Liver (tissue), 9 donors: ENCODE measurements around the gene KHSRP. TPM values are rescaled to one million over a fixed set of nuclear protein-coding genes. Genes with fewer than 3 reads are reported as not detected.

Experiments
- DNase-seq: peaks from one replicate; pipeline ENCODE4 v3.0.0-alpha.2; 2017; ENCODE audit warnings: low spot score
- H3K27ac ChIP-seq, 2 donors: one replicate each; pipeline ENCODE4 v1.7.0; 2013; ENCODE audit warnings: inconsistent platforms in 2 of 2, low read length in 2 of 2, control low read depth in 1 of 2, low read depth in 1 of 2, mild to moderate bottlenecking in 1 of 2
- H3K27me3 ChIP-seq, 4 donors: one replicate each; pipeline versions ENCODE4 v1.6.1 to v1.7.0; 2013; ENCODE audit warnings: low read length in 3 of 4, inconsistent platforms in 1 of 4, mild to moderate bottlenecking in 1 of 4, moderate library complexity in 1 of 4; ENCODE audit not compliant: control insufficient read depth in 4 of 4, insufficient read depth in 4 of 4
- H3K36me3 ChIP-seq, 4 donors: one replicate each; pipeline versions ENCODE4 v1.6.1 to v1.7.0; 2013; ENCODE audit warnings: low read length in 3 of 4, mild to moderate bottlenecking in 3 of 4, low read depth in 1 of 4, moderate library complexity in 1 of 4; ENCODE audit not compliant: control insufficient read depth in 4 of 4, insufficient read depth in 3 of 4
- H3K4me1 ChIP-seq, 4 donors: one replicate each; pipeline versions ENCODE4 v1.6.1 to v1.7.0; 2013; ENCODE audit warnings: low read length in 3 of 4, mild to moderate bottlenecking in 3 of 4, moderate library complexity in 1 of 4; ENCODE audit not compliant: control insufficient read depth in 4 of 4, insufficient read depth in 4 of 4
- H3K4me3 ChIP-seq, 3 donors: one replicate each; pipeline versions ENCODE4 v1.6.1 to v1.7.0; 2013; ENCODE audit warnings: low read length in 3 of 3, control low read depth in 1 of 3, low read depth in 1 of 3, mild to moderate bottlenecking in 1 of 3
- H3K9ac ChIP-seq, 2 donors: one replicate each; pipeline ENCODE4 v1.7.0; 2013; ENCODE audit warnings: low read length in 2 of 2, mild to moderate bottlenecking in 2 of 2, moderate library complexity in 2 of 2, control low read depth in 1 of 2, low read depth in 1 of 2
- H3K9me3 ChIP-seq, 4 donors: one replicate each; pipeline versions ENCODE4 v1.6.1 to v1.7.0; 2013; ENCODE audit warnings: low read length in 3 of 4; ENCODE audit not compliant: control insufficient read depth in 4 of 4
- ATF3 ChIP-seq: IDR thresholded peaks from 2 replicates; pipeline ENCODE4 v1.6.1; 2016; ENCODE audit warnings: antibody characterized with exemption
- EGR1 ChIP-seq, 2 donors: IDR thresholded peaks; 2 replicates each; pipeline ENCODE4 v1.6.1; 2016 to 2018; ENCODE audit warnings: antibody characterized with exemption in 2 of 2, low read depth in 2 of 2
- FOXA1 ChIP-seq: IDR thresholded peaks from 2 replicates; pipeline ENCODE4 v1.6.1; 2016; ENCODE audit warnings: antibody characterized with exemption
- FOXA2 ChIP-seq: IDR thresholded peaks from 2 replicates; pipeline ENCODE4 v1.6.1; 2016; ENCODE audit warnings: antibody characterized with exemption
- GABPA ChIP-seq, 2 donors: IDR thresholded peaks in 1 of 2; conservative IDR thresholded peaks in 1 of 2; 2 replicates each; pipeline ENCODE4 v1.6.1; 2016; ENCODE audit warnings: antibody characterized with exemption in 2 of 2, mild to moderate bottlenecking in 1 of 2, moderate library complexity in 1 of 2
- HNF4A ChIP-seq, 2 donors: conservative IDR thresholded peaks; 2 replicates each; pipeline ENCODE4 v1.6.1; 2016; ENCODE audit warnings: antibody characterized with exemption in 2 of 2, mild to moderate bottlenecking in 2 of 2
- HNF4G ChIP-seq: IDR thresholded peaks from 2 replicates; pipeline ENCODE4 v1.6.1; 2016; ENCODE audit warnings: antibody characterized with exemption
- JUND ChIP-seq, 2 donors: IDR thresholded peaks; 2 replicates each; pipeline ENCODE4 v1.6.1; 2016; ENCODE audit warnings: antibody characterized with exemption in 2 of 2
- MAX ChIP-seq: IDR thresholded peaks from 2 replicates; pipeline ENCODE4 v1.6.1; 2016; ENCODE audit warnings: antibody characterized with exemption
- NR2F2 ChIP-seq: IDR thresholded peaks from 2 replicates; pipeline ENCODE4 v1.6.1; 2016; ENCODE audit warnings: antibody characterized with exemption
- RAD21 ChIP-seq, 2 donors: IDR thresholded peaks; 2 replicates each; pipeline ENCODE4 v1.6.1; 2016; ENCODE audit warnings: antibody characterized with exemption in 2 of 2, mild to moderate bottlenecking in 2 of 2
- REST ChIP-seq: IDR thresholded peaks from 2 replicates; pipeline ENCODE4 v1.6.1; 2016; ENCODE audit warnings: antibody characterized with exemption, mild to moderate bottlenecking
- RXRA ChIP-seq, 2 donors: IDR thresholded peaks; 2 replicates each; pipeline ENCODE4 v1.6.1; 2017 to 2018; ENCODE audit warnings: antibody characterized with exemption in 2 of 2, mild to moderate bottlenecking in 1 of 2
- SP1 ChIP-seq: IDR thresholded peaks from 2 replicates; pipeline ENCODE4 v1.6.1; 2018; ENCODE audit warnings: antibody characterized with exemption, mild to moderate bottlenecking
- TAF1 ChIP-seq: conservative IDR thresholded peaks from 2 replicates; pipeline ENCODE4 v1.6.1; 2016; ENCODE audit warnings: antibody characterized with exemption, mild to moderate bottlenecking
- YY1 ChIP-seq: IDR thresholded peaks from 2 replicates; pipeline ENCODE4 v1.6.1; 2016; ENCODE audit warnings: antibody characterized with exemption, mild to moderate bottlenecking
- ZBTB33 ChIP-seq: IDR thresholded peaks from 2 replicates; pipeline ENCODE4 v1.6.1; 2016; ENCODE audit warnings: antibody characterized with exemption
- WGBS: extraction: QIAGEN DNeasy Blood & Tissue Kit; methylation state at CpG from one replicate; pipeline ENCODE4 v1.1.7; 2013; 5-methylcytosine and 5-hydroxymethylcytosine counted together
- polyA plus RNA-seq, 2 donors: library from polyadenylated mRNA; stranded (reverse) in 1 of 2; unstranded in 1 of 2; fragments of 200-250 nt in 1 of 2; fragments of >200 nt in 1 of 2; fragmentation: Nextera tagmentation in 1 of 2; extraction: Ambion mirVana in 1 of 2; gene quantifications; one replicate each; pipeline versions ENCODE4 v1.2.1 to v1.2.3, GENCODE V29; 2013 to 2015
- total RNA-seq, 2 donors: library from RNA; depleted of rRNA; stranded (reverse); fragments of >200 nt; gene quantifications; one replicate each; pipeline ENCODE4 v1.2.3, GENCODE V29; 2014
- TF ChIP-seq, protein P1 (sequence below): fragments of 150-350 bp; IDR thresholded peaks from 2 replicates; pipeline ENCODE4 v1.5.1; 2017; ENCODE audit warnings: improper control_type of control experiment, low read depth, low read length; ENCODE audit not compliant: missing input control
- donor health status: healthy.
- donor health status: healthy.
- donor health status: healthy.
- donor health status: healthy.
- donor health status: healthy.

KHSRP gene
- total and polyA plus RNA-seq, 4 donors: 8.0 to 132 (median 66.1) TPM

- Histone ChIP-seq H3K27ac (peak within 1 kb of the TSS; percentile 86 to 87), H3K4me1 (peaks cover 5 to 14% (median 11%) of the 10 kb centered on the region in 4 donors), H3K27me3 (no peaks in the 10 kb centered on the region), H3K36me3 (peaks cover 6 to 18% (median 9%) of the 10 kb centered on the region in 4 donors), H3K4me3 (peak within 1 kb of the TSS; percentile 69 to 97 (median 93)), H3K9ac (peak within 1 kb of the TSS; percentile 83 to 94), H3K9me3 (no peaks in the 10 kb centered on the region)
- under 1% methylated on average over 69 of the region's 69 CpGs for WGBS
- peak; percentile 90 for DNase-seq
- peak in 1 of 2 donors; percentile 8 for TF ChIP-seq RXRA (IDR thresholded peaks at IDR 0.05)
- no peak for TF ChIP-seq FOXA2
- no peak for TF ChIP-seq REST
- TF ChIP-seq NR2F2: no peak
- no peak for TF ChIP-seq ATF3
- peak; percentile 85 to 94 for TF ChIP-seq GABPA (IDR thresholded peaks at IDR 0.05 in 1 of 2, conservative IDR thresholded peaks at IDR 0.05 in 1 of 2)
- TF ChIP-seq YY1: peak; percentile 70
- no peak for TF ChIP-seq TAF1
- TF ChIP-seq MAX: no peak
- no peak for TF ChIP-seq HNF4A (conservative IDR thresholded peaks at IDR 0.05)
- TF ChIP-seq ZBTB33: no peak
- TF ChIP-seq, protein P1, sequence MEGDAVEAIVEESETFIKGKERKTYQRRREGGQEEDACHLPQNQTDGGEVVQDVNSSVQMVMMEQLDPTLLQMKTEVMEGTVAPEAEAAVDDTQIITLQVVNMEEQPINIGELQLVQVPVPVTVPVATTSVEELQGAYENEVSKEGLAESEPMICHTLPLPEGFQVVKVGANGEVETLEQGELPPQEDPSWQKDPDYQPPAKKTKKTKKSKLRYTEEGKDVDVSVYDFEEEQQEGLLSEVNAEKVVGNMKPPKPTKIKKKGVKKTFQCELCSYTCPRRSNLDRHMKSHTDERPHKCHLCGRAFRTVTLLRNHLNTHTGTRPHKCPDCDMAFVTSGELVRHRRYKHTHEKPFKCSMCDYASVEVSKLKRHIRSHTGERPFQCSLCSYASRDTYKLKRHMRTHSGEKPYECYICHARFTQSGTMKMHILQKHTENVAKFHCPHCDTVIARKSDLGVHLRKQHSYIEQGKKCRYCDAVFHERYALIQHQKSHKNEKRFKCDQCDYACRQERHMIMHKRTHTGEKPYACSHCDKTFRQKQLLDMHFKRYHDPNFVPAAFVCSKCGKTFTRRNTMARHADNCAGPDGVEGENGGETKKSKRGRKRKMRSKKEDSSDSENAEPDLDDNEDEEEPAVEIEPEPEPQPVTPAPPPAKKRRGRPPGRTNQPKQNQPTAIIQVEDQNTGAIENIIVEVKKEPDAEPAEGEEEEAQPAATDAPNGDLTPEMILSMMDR: no peak
- peak in 1 of 2 donors; percentile 44 for TF ChIP-seq EGR1 (IDR thresholded peaks at IDR 0.05; ENCODE audit: low read depth in 2 of 2)
- peak in 1 of 2 donors; percentile 19 for TF ChIP-seq RAD21 (IDR thresholded peaks at IDR 0.05)
- TF ChIP-seq FOXA1: no peak
- peak; percentile 14 for TF ChIP-seq SP1
- TF ChIP-seq HNF4G: no peak
- TF ChIP-seq JUND (IDR thresholded peaks at IDR 0.05): no peak
These were observed 31.3 kb downstream of the KHSRP start, which contains the start of gene GTF2F1 for GRCh38 chr19:6393074-6393982. Gene GTF2F1, minus strand, starts transcription at chr19:6393164. Its CDS starts 169 bp downstream, at chr19:6392995.
